Stimulated activated CD4-positive, alpha-beta T cell treated with anti-CD3 and anti-CD28 coated beads, Interleukin-1b, Interleukin-23, amount 100 ng/mL, for 48 hours (primary cell): Measurements from ENCODE around the gene ST3GAL3.

Experiments used
- DNase-seq: peaks from one replicate; pipeline ENCODE4 v3.0.0-alpha.2; 2020

Gene ST3GAL3

GRCh38 chr1:43925846-43926245 is 218.5 kb downstream of the ST3GAL3 start:
- DNase-seq, result no peak

GRCh38 chr1:43930168-43930948 is 223.0 kb downstream of the ST3GAL3 start:
- DNase-seq, result peak; percentile 21

GRCh38 chr1:43930949-43931275 is 223.6 kb downstream of the ST3GAL3 start:
- DNase-seq, result no peak

- DNase-seq, result no peak
Observed at GRCh38 chr1:43931711-43932660, 224.7 kb downstream of the ST3GAL3 start.

- no peak for DNase-seq
Observed at GRCh38 chr1:43932786-43933385, 225.6 kb downstream of the ST3GAL3 start.

GRCh38 chr1:43933386-43934100 is 226.2 kb downstream of the ST3GAL3 start, which contains the start of gene ARTN:
Gene ARTN (plus strand): TSS chr1:43933801. CDS start chr1:43935657, 1,856 bp downstream.
- DNase-seq, result no peak

GRCh38 chr1:43934101-43934985 is 227.0 kb downstream of the ST3GAL3 start:
- peak; percentile 48 for DNase-seq

GRCh38 chr1:43934986-43935324 is 227.6 kb downstream of the ST3GAL3 start:
- DNase-seq, result no peak

- DNase-seq, result no peak
Observed at GRCh38 chr1:43935711-43936427, 228.5 kb downstream of the ST3GAL3 start.

- no peak for DNase-seq
Observed at GRCh38 chr1:43936431-43937151, 229.3 kb downstream of the ST3GAL3 start.

GRCh38 chr1:43937179-43937865 is 230.0 kb downstream of the ST3GAL3 start:
- no peak for DNase-seq

- no peak for DNase-seq
Observed at GRCh38 chr1:43938383-43938782, 231.0 kb downstream of the ST3GAL3 start.

GRCh38 chr1:43938892-43939587 is 231.7 kb downstream of the ST3GAL3 start:
- no peak for DNase-seq

- DNase-seq, result no peak
Observed at GRCh38 chr1:43942411-43942810, 235.1 kb downstream of the ST3GAL3 start.

GRCh38 chr1:43944860-43945259 is 237.5 kb downstream of the ST3GAL3 start:
- DNase-seq, result no peak

GRCh38 chr1:43945674-43946235 is 238.4 kb downstream of the ST3GAL3 start:
- DNase-seq, result no peak

- DNase-seq, result peak; percentile 96
Observed at GRCh38 chr1:43946236-43947060, 239.1 kb downstream of the ST3GAL3 start, which contains the start of gene IPO13. Gene IPO13 (plus strand): TSS chr1:43946950. CDS start chr1:43947601, 651 bp downstream.
